ENCODE results near the gene UBL3. TPM values are rescaled to one million over a fixed set of nuclear protein-coding genes. Genes with fewer than 3 reads are reported as not detected.
A peak's percentile ranks its signal among the peaks of the same experiment; 100 is the strongest.

Gene UBL3, protein sequence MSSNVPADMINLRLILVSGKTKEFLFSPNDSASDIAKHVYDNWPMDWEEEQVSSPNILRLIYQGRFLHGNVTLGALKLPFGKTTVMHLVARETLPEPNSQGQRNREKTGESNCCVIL
- total RNA-seq: 10 to 100 TPM; 23.4 to 35.0 (median 33.3) TPM

DNA sequence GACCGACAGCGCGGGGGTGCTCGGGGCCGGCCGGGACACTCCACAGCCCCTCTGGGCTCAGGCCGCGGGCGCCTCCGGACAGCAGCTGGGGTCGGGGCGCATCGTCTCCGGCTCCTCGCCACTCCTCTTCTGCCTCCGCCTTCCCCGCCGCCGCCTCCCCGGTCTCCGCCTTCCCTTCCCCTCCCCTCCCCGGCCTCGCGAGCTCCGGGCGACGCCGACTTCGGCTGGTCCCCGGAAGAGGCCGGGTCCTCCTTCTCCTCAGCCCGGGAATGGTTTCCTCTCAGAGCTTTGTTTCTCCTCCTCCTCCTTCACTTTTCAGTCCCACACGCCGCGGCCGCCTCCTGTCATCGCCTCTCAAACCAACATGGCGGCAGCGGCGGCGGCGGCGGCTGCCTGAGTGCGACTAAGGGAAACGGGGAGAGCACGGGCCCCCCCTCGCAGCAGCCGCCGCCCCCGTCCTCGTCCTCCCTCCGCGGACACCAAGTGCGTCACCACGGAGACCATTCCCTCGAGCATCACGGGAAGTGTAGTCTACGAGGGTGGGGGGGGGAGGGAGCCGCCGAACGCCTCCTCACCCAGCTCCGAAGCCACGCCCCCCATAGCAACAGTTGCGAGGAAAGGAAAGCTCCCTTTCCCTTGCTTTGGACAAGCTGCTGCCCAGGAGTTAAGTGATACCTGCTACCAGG, at the start of gene UBL3:
Gene UBL3 (minus strand): TSS at position 405 of the 686 bp plus-strand sequence. CDS start 1,079 bp downstream, outside the sequence.
- peak; percentile 93 to 95 for DNase-seq (ENCODE audit: low spot score in 2 of 2)
- WGBS, 2 donors: 0 to 1% methylated on average over 50 to 53 of the region's 64 CpGs

DNA sequence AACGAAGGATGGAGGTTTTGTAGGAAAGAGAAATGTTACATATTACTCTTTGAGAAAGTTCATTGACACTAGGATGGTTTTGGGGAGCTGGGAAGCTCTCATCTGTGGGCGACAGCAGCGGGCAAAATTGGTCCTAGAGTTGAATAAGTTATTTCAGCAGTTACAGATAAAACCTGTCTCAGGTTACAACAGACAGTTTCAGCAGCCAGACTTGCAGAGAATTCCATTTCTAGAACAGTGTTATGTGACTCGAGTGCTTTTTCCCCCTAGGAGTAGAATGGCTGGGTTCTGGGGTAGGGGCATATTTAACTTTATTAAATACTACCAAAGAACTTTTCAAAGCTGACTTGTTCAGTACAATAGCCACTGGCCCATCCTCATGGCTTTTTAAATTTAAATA, 46.7 kb upstream of the UBL3 start:
- Histone ChIP-seq H3K27ac (no peak overlapping the region), H3K9me3 (peaks cover 0 to 9% (median 0%) of the 10 kb centered on the region in 4 donors), H3K4me1 (peaks cover 0 to 8% (median 0%) of the 10 kb centered on the region in 4 donors), H3K27me3 (no peaks in the 10 kb centered on the region), H3K4me3 (no peak overlapping the region), H3K36me3 (no peaks in the 10 kb centered on the region)
- TF ChIP-seq, protein P1, sequence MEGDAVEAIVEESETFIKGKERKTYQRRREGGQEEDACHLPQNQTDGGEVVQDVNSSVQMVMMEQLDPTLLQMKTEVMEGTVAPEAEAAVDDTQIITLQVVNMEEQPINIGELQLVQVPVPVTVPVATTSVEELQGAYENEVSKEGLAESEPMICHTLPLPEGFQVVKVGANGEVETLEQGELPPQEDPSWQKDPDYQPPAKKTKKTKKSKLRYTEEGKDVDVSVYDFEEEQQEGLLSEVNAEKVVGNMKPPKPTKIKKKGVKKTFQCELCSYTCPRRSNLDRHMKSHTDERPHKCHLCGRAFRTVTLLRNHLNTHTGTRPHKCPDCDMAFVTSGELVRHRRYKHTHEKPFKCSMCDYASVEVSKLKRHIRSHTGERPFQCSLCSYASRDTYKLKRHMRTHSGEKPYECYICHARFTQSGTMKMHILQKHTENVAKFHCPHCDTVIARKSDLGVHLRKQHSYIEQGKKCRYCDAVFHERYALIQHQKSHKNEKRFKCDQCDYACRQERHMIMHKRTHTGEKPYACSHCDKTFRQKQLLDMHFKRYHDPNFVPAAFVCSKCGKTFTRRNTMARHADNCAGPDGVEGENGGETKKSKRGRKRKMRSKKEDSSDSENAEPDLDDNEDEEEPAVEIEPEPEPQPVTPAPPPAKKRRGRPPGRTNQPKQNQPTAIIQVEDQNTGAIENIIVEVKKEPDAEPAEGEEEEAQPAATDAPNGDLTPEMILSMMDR (IDR thresholded peaks at IDR 0.05): no peak
- no peak for TF ChIP-seq EP300 (IDR thresholded peaks at IDR 0.05)
- no peak for TF ChIP-seq POLR2A (IDR thresholded peaks at IDR 0.05)
- WGBS, 2 donors: 70 to 81% methylated on average over 4 of the region's 4 CpGs
- DNase-seq (ENCODE audit: low spot score in 2 of 2): no peak

More for the DNA sequence above, at the start of gene UBL3:
- Histone ChIP-seq H3K4me1 (peaks cover 0 to 38% (median 8%) of the 10 kb centered on the region in 4 donors), H3K27me3 (no peaks in the 10 kb centered on the region), H3K27ac (peak within 1 kb of the TSS; percentile 98 to 100 (median 98)), H3K4me3 (peak within 1 kb of the TSS; percentile 62 to 95 (median 64)), H3K36me3 (no peaks in the 10 kb centered on the region), H3K9me3 (no peaks in the 10 kb centered on the region)
- TF ChIP-seq POLR2A (IDR thresholded peaks at IDR 0.05) (peak; percentile 85 to 86), EP300 (IDR thresholded peaks at IDR 0.05) (peak; percentile 64 to 97)
- TF ChIP-seq, protein P1 (IDR thresholded peaks at IDR 0.05): no peak

DNA sequence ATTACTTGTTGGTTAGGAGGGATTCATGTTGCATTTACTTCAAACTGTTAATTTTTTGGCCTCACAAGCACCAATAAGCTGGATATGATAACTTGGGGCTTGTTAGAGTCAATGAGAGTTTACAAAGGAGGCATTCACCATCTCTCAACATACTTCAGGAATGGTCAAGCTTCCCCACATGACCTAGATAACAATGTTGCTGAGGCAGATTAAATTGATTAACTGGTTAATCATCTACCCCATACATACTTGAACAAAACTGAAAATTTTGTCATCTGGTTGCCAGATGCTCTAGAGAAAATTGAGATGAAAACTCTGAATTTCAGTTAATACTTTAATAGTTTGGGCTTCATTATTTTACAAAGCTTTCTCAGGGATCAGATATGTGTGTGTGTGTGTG, 43.0 kb upstream of the UBL3 start:
- no peak overlapping the region for H3K4me3 ChIP-seq
- H3K27ac ChIP-seq: no peak overlapping the region
- DNase-seq (ENCODE audit: low spot score in 2 of 2): no peak
- H3K9me3 ChIP-seq: no peaks in the 10 kb centered on the region
- peaks cover 0 to 13% (median 0%) of the 10 kb centered on the region in 4 donors for H3K4me1 ChIP-seq
- TF ChIP-seq POLR2A (IDR thresholded peaks at IDR 0.05): no peak
- H3K36me3 ChIP-seq: no peaks in the 10 kb centered on the region
- no peaks in the 10 kb centered on the region for H3K27me3 ChIP-seq

DNA sequence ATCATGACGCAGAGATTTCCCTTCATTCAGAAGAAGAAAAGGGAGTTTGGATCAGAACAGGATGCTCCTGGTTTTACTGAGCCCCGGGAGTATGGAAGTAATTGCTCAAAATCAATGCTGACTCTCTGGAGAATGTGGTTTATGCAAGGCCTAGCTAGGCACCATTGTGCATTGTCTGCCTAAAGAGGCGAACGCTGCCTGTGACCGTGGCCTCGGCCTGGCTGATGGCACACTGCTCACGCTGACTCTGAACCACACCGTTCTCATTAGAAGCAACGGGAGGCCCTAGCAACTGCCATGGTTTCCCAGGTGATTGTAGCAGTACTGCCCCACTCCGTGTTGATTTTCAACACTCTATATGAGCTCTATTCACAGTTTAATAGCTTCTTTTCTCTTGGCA, 41.7 kb upstream of the UBL3 start:
- Histone ChIP-seq H3K27ac (peak overlapping the region in 1 of 4 donors; percentile 63), H3K27me3 (no peaks in the 10 kb centered on the region), H3K36me3 (no peaks in the 10 kb centered on the region), H3K4me1 (peaks cover 0 to 23% (median 3%) of the 10 kb centered on the region in 4 donors), H3K4me3 (no peak overlapping the region), H3K9me3 (no peaks in the 10 kb centered on the region)
- TF ChIP-seq EP300 (IDR thresholded peaks at IDR 0.05) (no peak), POLR2A (IDR thresholded peaks at IDR 0.05) (no peak)
- TF ChIP-seq, protein P1 (IDR thresholded peaks at IDR 0.05): no peak
- WGBS, 2 donors: 27 to 30% methylated on average over 10 of the region's 10 CpGs
- DNase-seq (ENCODE audit: low spot score in 2 of 2): no peak

DNA sequence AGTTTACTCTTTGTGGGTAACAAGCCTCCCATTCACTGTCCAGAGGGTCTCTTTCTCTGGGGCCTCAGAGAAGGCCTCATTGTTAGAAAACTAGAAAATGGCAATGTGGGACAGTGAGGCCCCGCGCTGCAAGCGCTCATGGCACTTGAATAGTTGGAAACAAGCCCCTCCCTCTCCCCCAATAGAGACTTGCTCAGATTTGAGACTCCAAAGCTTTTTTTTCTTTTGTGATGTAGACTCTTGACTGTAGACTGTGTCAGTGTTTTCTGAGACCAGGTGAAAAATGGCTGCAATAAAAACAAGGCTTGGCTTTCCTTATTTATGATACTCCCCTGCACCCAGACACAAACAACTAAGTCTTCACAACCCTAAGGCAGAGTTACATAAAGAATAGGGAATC, 38.7 kb upstream of the UBL3 start:
- Histone ChIP-seq H3K36me3 (no peaks in the 10 kb centered on the region), H3K9me3 (no peaks in the 10 kb centered on the region), H3K4me1 (peaks cover 0 to 34% (median 5%) of the 10 kb centered on the region in 4 donors), H3K4me3 (no peak overlapping the region), H3K27me3 (no peaks in the 10 kb centered on the region), H3K27ac (peak overlapping the region in 2 of 4 donors; percentile 10 to 56)
- no peak for TF ChIP-seq POLR2A (IDR thresholded peaks at IDR 0.05)
- TF ChIP-seq, protein P1 (IDR thresholded peaks at IDR 0.05): no peak
- TF ChIP-seq EP300 (IDR thresholded peaks at IDR 0.05): no peak
- 58 to 61% methylated on average over 3 of the region's 3 CpGs for WGBS, 2 donors
- no peak for DNase-seq (ENCODE audit: low spot score in 2 of 2)

Measured in tibial nerve (tissue), 4 donors.